Gastrocnemius medialis (tissue), 4 donors: ENCODE data around the gene RIPOR3.
"Not testable (repeated sequence)": the region's sequence is repeated elsewhere in the genome, so short reads cannot be mapped to it uniquely, and the experiment has no call there.

ENCODE experiments used
- POLR2A ChIP-seq, 2 donors: fragments of 450-650 bp; IDR thresholded peaks; one replicate each; pipeline ENCODE4 v1.6.1; 2017; ENCODE audit warnings: antibody characterized with exemption in 2 of 2, mild to moderate bottlenecking in 2 of 2, moderate library complexity in 2 of 2
- TF ChIP-seq, protein P1 (sequence below), 5 experiments: fragments of 450-650 bp in 3 of 5; fragments of 200-600 bp in 2 of 5; sonication (generic) in 2 of 5; IDR thresholded peaks in 4 of 5; conservative IDR thresholded peaks in 1 of 5; 1 replicate in 4 of 5; 2 replicates in 1 of 5; pipeline ENCODE4 v1.5.1; 2016 to 2019; ENCODE audit warnings: antibody characterized with exemption in 5 of 5, mild to moderate bottlenecking in 3 of 5, moderate library complexity in 3 of 5

DNA sequence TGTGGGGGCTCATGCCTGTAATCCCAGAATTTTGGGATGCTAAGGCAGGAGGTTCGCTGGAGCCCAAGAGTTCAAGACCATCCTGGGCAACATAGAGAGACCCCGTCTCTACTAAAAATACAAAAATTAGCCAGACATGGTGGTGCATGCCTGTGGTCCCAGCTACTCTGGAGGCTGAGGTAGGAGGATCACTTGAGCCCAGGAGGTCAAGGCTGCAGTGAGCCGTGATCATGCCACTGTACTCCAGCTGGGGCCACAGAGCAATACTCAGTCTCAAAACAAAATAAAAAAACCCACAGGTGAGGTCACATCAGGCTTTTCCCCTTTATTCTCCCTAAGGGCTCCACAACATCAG is 15.0 kb downstream of the RIPOR3 start:
- TF ChIP-seq, protein P1, sequence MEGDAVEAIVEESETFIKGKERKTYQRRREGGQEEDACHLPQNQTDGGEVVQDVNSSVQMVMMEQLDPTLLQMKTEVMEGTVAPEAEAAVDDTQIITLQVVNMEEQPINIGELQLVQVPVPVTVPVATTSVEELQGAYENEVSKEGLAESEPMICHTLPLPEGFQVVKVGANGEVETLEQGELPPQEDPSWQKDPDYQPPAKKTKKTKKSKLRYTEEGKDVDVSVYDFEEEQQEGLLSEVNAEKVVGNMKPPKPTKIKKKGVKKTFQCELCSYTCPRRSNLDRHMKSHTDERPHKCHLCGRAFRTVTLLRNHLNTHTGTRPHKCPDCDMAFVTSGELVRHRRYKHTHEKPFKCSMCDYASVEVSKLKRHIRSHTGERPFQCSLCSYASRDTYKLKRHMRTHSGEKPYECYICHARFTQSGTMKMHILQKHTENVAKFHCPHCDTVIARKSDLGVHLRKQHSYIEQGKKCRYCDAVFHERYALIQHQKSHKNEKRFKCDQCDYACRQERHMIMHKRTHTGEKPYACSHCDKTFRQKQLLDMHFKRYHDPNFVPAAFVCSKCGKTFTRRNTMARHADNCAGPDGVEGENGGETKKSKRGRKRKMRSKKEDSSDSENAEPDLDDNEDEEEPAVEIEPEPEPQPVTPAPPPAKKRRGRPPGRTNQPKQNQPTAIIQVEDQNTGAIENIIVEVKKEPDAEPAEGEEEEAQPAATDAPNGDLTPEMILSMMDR (IDR thresholded peaks at IDR 0.05 in 4 of 5, conservative IDR thresholded peaks at IDR 0.05 in 1 of 5) = not testable (repeated sequence)
- not testable (repeated sequence) for TF ChIP-seq POLR2A (IDR thresholded peaks at IDR 0.05)
